Fibroblast of villous mesenchyme (primary cell): ENCODE data around the gene OTOF. TPM values are rescaled to one million over a fixed set of nuclear protein-coding genes. Genes with fewer than 3 reads are reported as not detected.

ENCODE experiments used
- DNase-seq: peaks from one replicate; pipeline ENCODE4 v3.0.0-alpha.2; 2010; ENCODE audit warnings: low read depth
- H3K4me3 ChIP-seq: 2 replicates; pipeline ENCODE4 v1.5.1; 2011; ENCODE audit warnings: low read depth, mild to moderate bottlenecking, low read length
- CTCF ChIP-seq: IDR thresholded peaks from 2 replicates; pipeline ENCODE4 v1.5.1; 2012; ENCODE audit warnings: low read depth, mild to moderate bottlenecking, low read length; ENCODE audit not compliant: insufficient read depth
- total RNA-seq: library from RNA; depleted of rRNA; stranded (reverse); fragments of >200 nt; gene quantifications from 2 replicates; pipeline ENCODE4 v1.2.3, GENCODE V29; 2012

Gene OTOF
- total RNA-seq, 1 donor: under 0.01 TPM

- no peak overlapping the region for H3K4me3 ChIP-seq
- no peak for TF ChIP-seq CTCF
- no peak for DNase-seq
Observed at GRCh38 chr2:26506279-26506678, 28.4 kb upstream of the OTOF start.

- TF ChIP-seq CTCF: no peak
- peak overlapping the region; percentile 57 for H3K4me3 ChIP-seq
Observed at GRCh38 chr2:26504002-26504401, 26.1 kb upstream of the OTOF start.

GRCh38 chr2:26503231-26503880 lies 25.4 kb upstream of the OTOF start:
- peak overlapping the region; percentile 57 for H3K4me3 ChIP-seq
- DNase-seq: peak; percentile 51
- peak; percentile 85 for TF ChIP-seq CTCF

More at GRCh38 chr2:26504002-26504401, 26.1 kb upstream of the OTOF start:
- DNase-seq: no peak

- no peak for TF ChIP-seq CTCF
- H3K4me3 ChIP-seq: no peak overlapping the region
- DNase-seq: no peak
Observed at GRCh38 chr2:26500406-26500805, 22.5 kb upstream of the OTOF start.

GRCh38 chr2:26495705-26496297 lies 17.9 kb upstream of the OTOF start:
- DNase-seq: no peak
- no peak for TF ChIP-seq CTCF

GRCh38 chr2:26494891-26495290 lies 17.0 kb upstream of the OTOF start:
- DNase-seq: no peak
- TF ChIP-seq CTCF: no peak

More at GRCh38 chr2:26495705-26496297, 17.9 kb upstream of the OTOF start:
- H3K4me3 ChIP-seq: no peak overlapping the region

More at GRCh38 chr2:26494891-26495290, 17.0 kb upstream of the OTOF start:
- no peak overlapping the region for H3K4me3 ChIP-seq
